ENCODE measurements around the gene CBARP. TPM values are rescaled to one million over a fixed set of nuclear protein-coding genes. Genes with fewer than 3 reads are reported as not detected.

The CBARP gene
- total RNA-seq, result 1 to 10 TPM in 1 of 4 donors, under 1 TPM in 1, not detected in 2; 0.57 to 1.1 TPM

- TF ChIP-seq CTCF (IDR thresholded peaks at IDR 0.05; ENCODE audit: low read depth), result no peak
These were observed at the start of gene CBARP for GRCh38 chr19:1237754-1238368. Gene CBARP (minus strand): TSS chr19:1238005. CDS start chr19:1236100, 1,905 bp downstream.

GRCh38 chr19:1286487-1287353 lies 48.9 kb upstream of the CBARP start:
- no peak for TF ChIP-seq CTCF (IDR thresholded peaks at IDR 0.05; ENCODE audit: low read depth)

GRCh38 chr19:1285737-1286360 lies 48.0 kb upstream of the CBARP start, which contains the start of gene EFNA2:
Gene EFNA2 (plus strand): TSS chr19:1285873. CDS start chr19:1286169, 296 bp downstream.
- no peak for TF ChIP-seq CTCF (IDR thresholded peaks at IDR 0.05; ENCODE audit: low read depth)

- no peak for TF ChIP-seq CTCF (IDR thresholded peaks at IDR 0.05; ENCODE audit: low read depth)
These were observed 47.4 kb upstream of the CBARP start for GRCh38 chr19:1284979-1285736.

- TF ChIP-seq CTCF (IDR thresholded peaks at IDR 0.05; ENCODE audit: low read depth), result no peak
These were observed 46.6 kb upstream of the CBARP start for GRCh38 chr19:1284293-1284978.

GRCh38 chr19:1283917-1284292 lies 46.1 kb upstream of the CBARP start:
- TF ChIP-seq CTCF (IDR thresholded peaks at IDR 0.05; ENCODE audit: low read depth), result no peak

All from subcutaneous adipose tissue (tissue), 4 donors.